22Rv1 (cell line): ENCODE measurements around the gene SF3B1.

Experiments
- ZFX ChIP-seq: fragments of 450-650 bp; IDR thresholded peaks from 2 replicates; pipeline ENCODE4 v1.6.1; 2017; ENCODE audit warnings: antibody characterized with exemption, borderline replicate concordance
- TF ChIP-seq, protein P1 (sequence below): fragments of 450-650 bp; IDR thresholded peaks from 2 replicates; pipeline ENCODE4 v1.5.1; 2017; ENCODE audit warnings: mild to moderate bottlenecking

GRCh38 chr2:197381641-197382040 lies 53.2 kb downstream of the SF3B1 start:
- TF ChIP-seq, protein P1, sequence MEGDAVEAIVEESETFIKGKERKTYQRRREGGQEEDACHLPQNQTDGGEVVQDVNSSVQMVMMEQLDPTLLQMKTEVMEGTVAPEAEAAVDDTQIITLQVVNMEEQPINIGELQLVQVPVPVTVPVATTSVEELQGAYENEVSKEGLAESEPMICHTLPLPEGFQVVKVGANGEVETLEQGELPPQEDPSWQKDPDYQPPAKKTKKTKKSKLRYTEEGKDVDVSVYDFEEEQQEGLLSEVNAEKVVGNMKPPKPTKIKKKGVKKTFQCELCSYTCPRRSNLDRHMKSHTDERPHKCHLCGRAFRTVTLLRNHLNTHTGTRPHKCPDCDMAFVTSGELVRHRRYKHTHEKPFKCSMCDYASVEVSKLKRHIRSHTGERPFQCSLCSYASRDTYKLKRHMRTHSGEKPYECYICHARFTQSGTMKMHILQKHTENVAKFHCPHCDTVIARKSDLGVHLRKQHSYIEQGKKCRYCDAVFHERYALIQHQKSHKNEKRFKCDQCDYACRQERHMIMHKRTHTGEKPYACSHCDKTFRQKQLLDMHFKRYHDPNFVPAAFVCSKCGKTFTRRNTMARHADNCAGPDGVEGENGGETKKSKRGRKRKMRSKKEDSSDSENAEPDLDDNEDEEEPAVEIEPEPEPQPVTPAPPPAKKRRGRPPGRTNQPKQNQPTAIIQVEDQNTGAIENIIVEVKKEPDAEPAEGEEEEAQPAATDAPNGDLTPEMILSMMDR: no peak
- TF ChIP-seq ZFX: no peak
